K562 (cell line): ENCODE measurements around the gene COL1A1. TPM values are rescaled to one million over a fixed set of nuclear protein-coding genes. Genes with fewer than 3 reads are reported as not detected.
A peak's percentile ranks its signal among the peaks of the same experiment; 100 is the strongest.

Experiments
- ATF1 ChIP-seq, 2 experiments: fragments of 450-650 bp in 1 of 2; IDR thresholded peaks; 2 replicates each; pipeline ENCODE4 v1.6.1; 2016; ENCODE audit warnings: missing compliant biosample characterization in 1 of 2, missing genetic modification characterization in 1 of 2
- CTCF ChIP-seq, 3 experiments: IDR thresholded peaks in 2 of 3; conservative IDR thresholded peaks in 1 of 3; 2 replicates each; pipeline ENCODE4 v1.5.1; 2011 to 2012; ENCODE audit warnings: low read length in 3 of 3, mild to moderate bottlenecking in 3 of 3, control low read depth in 2 of 3, improper control_type of control experiment in 1 of 3, inconsistent platforms in 1 of 3, low read depth in 1 of 3, mixed read lengths in 1 of 3, moderate library complexity in 1 of 3; ENCODE audit not compliant: insufficient read depth in 2 of 3
- FOXP1 ChIP-seq: sonication (generic); formaldehyde crosslinking; IDR thresholded peaks from 2 replicates; pipeline ENCODE4 v1.8.0; 2022; ENCODE audit warnings: mild to moderate bottlenecking, missing genetic modification reagents
- KAT8 ChIP-seq: fragments of 450-650 bp; IDR thresholded peaks from 2 replicates; pipeline ENCODE4 v1.6.1; 2016; ENCODE audit warnings: low read depth, mild to moderate bottlenecking
- KDM4B ChIP-seq, 2 experiments: fragments of 450-650 bp in 1 of 2; sonication (generic) in 1 of 2; IDR thresholded peaks; 2 replicates each; pipeline ENCODE4 v1.6.1; 2016 to 2017; ENCODE audit warnings: borderline replicate concordance in 2 of 2, antibody characterized with exemption in 1 of 2, low read depth in 1 of 2, mild to moderate bottlenecking in 1 of 2
- MAFK ChIP-seq: IDR thresholded peaks from 2 replicates; pipeline ENCODE4 v1.6.1; 2011; ENCODE audit warnings: low read length, improper control_type of control experiment
- NELFE ChIP-seq: IDR thresholded peaks from 2 replicates; pipeline ENCODE4 v1.6.1; 2011; ENCODE audit warnings: mild to moderate bottlenecking; ENCODE audit not compliant: insufficient read depth, insufficient read length
- NR1H2 ChIP-seq: sonication (generic); formaldehyde crosslinking; IDR thresholded peaks from 2 replicates; pipeline ENCODE4 v1.4.0; 2020; ENCODE audit warnings: mild to moderate bottlenecking, missing genetic modification reagents
- PML ChIP-seq: IDR thresholded peaks from 2 replicates; pipeline ENCODE4 v1.6.1; 2012; ENCODE audit warnings: low read length, inconsistent platforms
- PPARD ChIP-seq: fragments of 250-450 bp; sonication (Bioruptor Pico); IDR thresholded peaks from 2 replicates; pipeline ENCODE4 v1.8.0; 2022; ENCODE audit warnings: inconsistent platforms, mild to moderate bottlenecking, moderate library complexity
- SRSF1 ChIP-seq: fragments of 200-400 bp; formaldehyde crosslinking; IDR thresholded peaks from 2 replicates; pipeline ENCODE4 v1.6.1; 2017; ENCODE audit warnings: mild to moderate bottlenecking, low read depth, low read length, moderate library complexity
- TCF3 ChIP-seq: sonication (generic); formaldehyde crosslinking; IDR thresholded peaks from 2 replicates; pipeline ENCODE4 v1.4.0; 2020; ENCODE audit warnings: mild to moderate bottlenecking, missing genetic modification reagents
- ZBTB26 ChIP-seq: fragments of 450-650 bp; formaldehyde crosslinking; IDR thresholded peaks from 2 replicates; pipeline ENCODE4 v1.4.0; 2022; ENCODE audit warnings: missing genetic modification characterization
- ZBTB34 ChIP-seq: fragments of 250-450 bp; sonication (Bioruptor Pico); IDR thresholded peaks from 2 replicates; pipeline ENCODE4 v1.8.0; 2021; ENCODE audit warnings: mild to moderate bottlenecking, moderate library complexity
- ZBTB7A ChIP-seq: IDR thresholded peaks from 2 replicates; pipeline ENCODE4 v1.6.1; 2011; ENCODE audit warnings: low read depth, mild to moderate bottlenecking, low read length, moderate library complexity, borderline replicate concordance; ENCODE audit not compliant: control insufficient read depth
- ZMIZ1 ChIP-seq, 2 experiments: fragments of 150-350 bp in 1 of 2; IDR thresholded peaks; 2 replicates each; pipeline ENCODE4 v1.6.1; 2012 to 2016; ENCODE audit warnings: low read depth in 2 of 2, low read length in 2 of 2, mild to moderate bottlenecking in 1 of 2, moderate library complexity in 1 of 2
- ZNF134 ChIP-seq: fragments of 250-450 bp; sonication (Bioruptor Pico); conservative IDR thresholded peaks from 2 replicates; pipeline ENCODE4 v1.4.0; 2020
- ZNF165 ChIP-seq: fragments of 250-450 bp; sonication (Bioruptor Pico); IDR thresholded peaks from 2 replicates; pipeline ENCODE4 v1.4.0; 2020; ENCODE audit warnings: borderline replicate concordance
- ZNF444 ChIP-seq: fragments of 250-450 bp; sonication (Bioruptor Pico); IDR thresholded peaks from 2 replicates; pipeline ENCODE4 v1.4.0; 2020; ENCODE audit warnings: mild to moderate bottlenecking, moderate library complexity
- polyA plus RNA-seq, 8 experiments: library from polyadenylated mRNA; depleted of rRNA in 4 of 8; stranded (reverse) in 5 of 8; unstranded in 3 of 8; fragments of >200 nt; fragmentation: Nextera tagmentation in 2 of 8; fragmentation: Illumina TruSeq in 1 of 8; extraction: Ambion mirVana in 2 of 8; extraction: Trizol in 1 of 8; gene quantifications; 2 replicates each; pipeline versions ENCODE4 v1.2.1 to v1.2.3, GENCODE V29; 2011 to 2014; ENCODE audit warnings: inconsistent platforms in 1 of 8, missing spikeins in 1 of 8
- total RNA-seq, 7 experiments: library from RNA; depleted of rRNA in 6 of 7; stranded (reverse); fragments of >200 nt in 6 of 7; fragmentation: Illumina TruSeq in 2 of 7; extraction: Trizol in 2 of 7; gene quantifications; 2 replicates each; pipeline versions ENCODE4 v1.2.1 to v1.2.3, GENCODE V29; 2011 to 2021; ENCODE audit warnings: low replicate concordance in 1 of 7

The COL1A1 gene
- total and polyA plus RNA-seq, 9 of the 15 experiments (the other 6 are each of a cell fraction or from before 2014, with no cell fraction given) = 0.04 to 3.4 (median 0.18) TPM

- TF ChIP-seq ZMIZ1 (IDR thresholded peaks at IDR 0.05; ENCODE audit: low read depth in 2 of 2, low read length in 2 of 2) (no peak), ZBTB7A (peak; percentile 59; the same call in 1 of the 2 replicates), SRSF1 (no peak), ZBTB26 (CRISPR knock-in tag) (peak; percentile 26; the same call in 1 of the 2 replicates), ZNF444 (no peak), NR1H2 (0 out of 2 replicates have a peak, but pooled peaks have one; percentile 56), TCF3 (CRISPR knock-in tag) (no peak), MAFK (no peak), FOXP1 (CRISPR knock-in tag) (no peak), KAT8 (no peak), KDM4B (IDR thresholded peaks at IDR 0.05; ENCODE audit: borderline replicate concordance in 2 of 2, low read depth in 1 of 2) (no peak; a peak in 1 of 4 replicates), PPARD (CRISPR knock-in tag) (no peak), PML (no peak), ZNF165 (no peak), ZNF134 (CRISPR knock-in tag) (no peak), ZBTB34 (CRISPR knock-in tag) (no peak), CTCF (IDR thresholded peaks at IDR 0.05 in 2 of 3, conservative IDR thresholded peaks at IDR 0.05 in 1 of 3; ENCODE audit: insufficient read depth in 2 of 3, low read depth in 1 of 3, low read length in 3 of 3) (no peak), ATF1 (CRISPR knock-in tag; IDR thresholded peaks at IDR 0.05) (no peak), ATF1 (tag; IDR thresholded peaks at IDR 0.05) (no peak), NELFE (no peak)
Measured at GRCh38 chr17:50151937-50152547, 49.4 kb downstream of the COL1A1 start (continued).
